ENCODE data around the gene TMEM219. TPM values are rescaled to one million over a fixed set of nuclear protein-coding genes. Genes with fewer than 3 reads are reported as not detected.

TMEM219 gene
- total and polyA plus RNA-seq, 10 of the 15 experiments (the other 5 are each of a cell fraction or from before 2014, with no cell fraction given): 33.6 to 74.6 (median 56.5) TPM

DNA sequence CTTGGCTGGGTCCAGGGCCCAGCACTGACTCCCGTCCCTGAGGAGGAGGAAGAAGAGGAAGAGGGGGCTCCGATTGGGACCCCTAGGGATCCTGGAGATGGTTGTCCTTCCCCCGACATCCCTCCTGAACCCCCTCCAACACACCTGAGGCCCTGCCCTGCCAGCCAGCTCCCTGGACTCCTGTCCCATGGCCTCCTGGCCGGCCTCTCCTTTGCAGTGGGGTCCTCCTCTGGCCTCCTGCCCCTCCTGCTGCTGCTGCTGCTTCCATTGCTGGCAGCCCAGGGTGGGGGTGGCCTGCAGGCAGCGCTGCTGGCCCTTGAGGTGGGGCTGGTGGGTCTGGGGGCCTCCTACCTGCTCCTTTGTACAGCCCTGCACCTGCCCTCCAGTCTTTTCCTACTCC lies 25.1 kb downstream of the TMEM219 start:
- Histone ChIP-seq H3K9me3 (replicated peaks; ENCODE audit: control insufficient read depth, insufficient read depth, low read length) (no peaks in the 10 kb centered on the region), H4K20me1 (ENCODE audit: control insufficient read depth, insufficient read depth) (no peaks in the 10 kb centered on the region), H3K9ac (ENCODE audit: control insufficient read depth, insufficient read depth, low read length) (no peak overlapping the region), H3K36me3 (ENCODE audit: control insufficient read depth in 2 of 2, insufficient read depth in 2 of 2, low read length in 1 of 2) (peaks cover 18 to 42% of the 10 kb centered on the region in 2 experiments), H3K27me3 (replicated peaks in 1 of 2; ENCODE audit: control insufficient read depth in 2 of 2, insufficient read depth in 2 of 2, low read length in 1 of 2) (no peaks in the 10 kb centered on the region), H3K79me2 (ENCODE audit: control insufficient read depth, insufficient read depth, low read length) (no peaks in the 10 kb centered on the region), H3K4me1 (ENCODE audit: control insufficient read depth, insufficient read depth, low read length) (no peaks in the 10 kb centered on the region), H3K4me2 (ENCODE audit: control insufficient read depth, insufficient read depth) (no peak overlapping the region), H2AFZ (ENCODE audit: control insufficient read depth, low read depth, low read length) (no peak overlapping the region), H3K27ac (ENCODE audit: control insufficient read depth, insufficient read depth) (no peak overlapping the region), H3K4me3 (no peak overlapping the region)
- RAD21 ChIA-PET (ENCODE audit: unreplicated experiment): no interaction called here
- BruUV-seq (replicated peaks): no TSS peak
- in situ Hi-C loops (cut with MboI) (no loop called here), intact Hi-C loops (cut with micrococcal nuclease; ENCODE audit: unreplicated experiment) (no loop called here)
- POLR2A ChIA-PET: interaction anchor here (1.0 to 1.1 kb wide), 2 partner anchors 13 to 121 kb away, joined by 3 read pairs; partner anchors contain the start of gene TAOK2
- 94% methylated on average over 5 of the region's 5 CpGs for WGBS (ENCODE audit: insufficient coverage, insufficient replicate concordance, low lambda C conversion rate, missing lambda C conversion rate)
- SMC1A ChIA-PET (ENCODE audit: uncharacterized antibody, unreplicated experiment): no interaction called here
- CTCF ChIA-PET: no interaction called here
- FAIRE-seq (no peak), DNase-seq (ENCODE audit: low read depth, low spot score) (no peak), ATAC-seq (no peak)
- TF ChIP-seq, protein P1, sequence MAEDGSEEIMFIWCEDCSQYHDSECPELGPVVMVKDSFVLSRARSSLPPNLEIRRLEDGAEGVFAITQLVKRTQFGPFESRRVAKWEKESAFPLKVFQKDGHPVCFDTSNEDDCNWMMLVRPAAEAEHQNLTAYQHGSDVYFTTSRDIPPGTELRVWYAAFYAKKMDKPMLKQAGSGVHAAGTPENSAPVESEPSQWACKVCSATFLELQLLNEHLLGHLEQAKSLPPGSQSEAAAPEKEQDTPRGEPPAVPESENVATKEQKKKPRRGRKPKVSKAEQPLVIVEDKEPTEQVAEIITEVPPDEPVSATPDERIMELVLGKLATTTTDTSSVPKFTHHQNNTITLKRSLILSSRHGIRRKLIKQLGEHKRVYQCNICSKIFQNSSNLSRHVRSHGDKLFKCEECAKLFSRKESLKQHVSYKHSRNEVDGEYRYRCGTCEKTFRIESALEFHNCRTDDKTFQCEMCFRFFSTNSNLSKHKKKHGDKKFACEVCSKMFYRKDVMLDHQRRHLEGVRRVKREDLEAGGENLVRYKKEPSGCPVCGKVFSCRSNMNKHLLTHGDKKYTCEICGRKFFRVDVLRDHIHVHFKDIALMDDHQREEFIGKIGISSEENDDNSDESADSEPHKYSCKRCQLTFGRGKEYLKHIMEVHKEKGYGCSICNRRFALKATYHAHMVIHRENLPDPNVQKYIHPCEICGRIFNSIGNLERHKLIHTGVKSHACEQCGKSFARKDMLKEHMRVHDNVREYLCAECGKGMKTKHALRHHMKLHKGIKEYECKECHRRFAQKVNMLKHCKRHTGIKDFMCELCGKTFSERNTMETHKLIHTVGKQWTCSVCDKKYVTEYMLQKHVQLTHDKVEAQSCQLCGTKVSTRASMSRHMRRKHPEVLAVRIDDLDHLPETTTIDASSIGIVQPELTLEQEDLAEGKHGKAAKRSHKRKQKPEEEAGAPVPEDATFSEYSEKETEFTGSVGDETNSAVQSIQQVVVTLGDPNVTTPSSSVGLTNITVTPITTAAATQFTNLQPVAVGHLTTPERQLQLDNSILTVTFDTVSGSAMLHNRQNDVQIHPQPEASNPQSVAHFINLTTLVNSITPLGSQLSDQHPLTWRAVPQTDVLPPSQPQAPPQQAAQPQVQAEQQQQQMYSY (CRISPR knock-in tag; IDR thresholded peaks at IDR 0.05): no peak
- TF ChIP-seq ESRRA (IDR thresholded peaks at IDR 0.05; ENCODE audit: low read length): no peak
- no peak for TF ChIP-seq MAX (IDR thresholded peaks at IDR 0.05; ENCODE audit: low read depth, low read length)
- TF ChIP-seq MEF2B (IDR thresholded peaks at IDR 0.05; ENCODE audit: partially characterized antibody, poor library complexity, severe bottlenecking): no peak
- no peak for TF ChIP-seq ASH2L (IDR thresholded peaks at IDR 0.05; ENCODE audit: borderline replicate concordance, low read depth)
- TF ChIP-seq GABPA (IDR thresholded peaks at IDR 0.05; ENCODE audit: low read depth): no peak
- no peak for TF ChIP-seq CBX5 (IDR thresholded peaks at IDR 0.05; ENCODE audit: low read depth)
- no peak for TF ChIP-seq PKNOX1 (IDR thresholded peaks at IDR 0.05)
- TF ChIP-seq SRF (IDR thresholded peaks at IDR 0.05; ENCODE audit: low read depth in 2 of 2, low read length in 2 of 2): no peak

Data from GM12878 (cell line).